GM21576 (cell line): ENCODE measurements around the gene FBXO34.

ENCODE experiments used
- ATAC-seq: cut with Tn5 transposase; IDR thresholded peaks from one replicate; pipeline ENCODE4 v1.9.1; 2021; ENCODE audit warnings: mild to moderate bottlenecking, moderate library complexity; ENCODE audit not compliant: unreplicated experiment

The FBXO34 gene, protein sequence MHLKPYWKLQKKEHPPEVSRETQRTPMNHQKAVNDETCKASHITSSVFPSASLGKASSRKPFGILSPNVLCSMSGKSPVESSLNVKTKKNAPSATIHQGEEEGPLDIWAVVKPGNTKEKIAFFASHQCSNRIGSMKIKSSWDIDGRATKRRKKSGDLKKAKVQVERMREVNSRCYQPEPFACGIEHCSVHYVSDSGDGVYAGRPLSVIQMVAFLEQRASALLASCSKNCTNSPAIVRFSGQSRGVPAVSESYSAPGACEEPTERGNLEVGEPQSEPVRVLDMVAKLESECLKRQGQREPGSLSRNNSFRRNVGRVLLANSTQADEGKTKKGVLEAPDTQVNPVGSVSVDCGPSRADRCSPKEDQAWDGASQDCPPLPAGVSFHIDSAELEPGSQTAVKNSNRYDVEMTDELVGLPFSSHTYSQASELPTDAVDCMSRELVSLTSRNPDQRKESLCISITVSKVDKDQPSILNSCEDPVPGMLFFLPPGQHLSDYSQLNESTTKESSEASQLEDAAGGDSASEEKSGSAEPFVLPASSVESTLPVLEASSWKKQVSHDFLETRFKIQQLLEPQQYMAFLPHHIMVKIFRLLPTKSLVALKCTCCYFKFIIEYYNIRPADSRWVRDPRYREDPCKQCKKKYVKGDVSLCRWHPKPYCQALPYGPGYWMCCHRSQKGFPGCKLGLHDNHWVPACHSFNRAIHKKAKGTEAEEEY

DNA sequence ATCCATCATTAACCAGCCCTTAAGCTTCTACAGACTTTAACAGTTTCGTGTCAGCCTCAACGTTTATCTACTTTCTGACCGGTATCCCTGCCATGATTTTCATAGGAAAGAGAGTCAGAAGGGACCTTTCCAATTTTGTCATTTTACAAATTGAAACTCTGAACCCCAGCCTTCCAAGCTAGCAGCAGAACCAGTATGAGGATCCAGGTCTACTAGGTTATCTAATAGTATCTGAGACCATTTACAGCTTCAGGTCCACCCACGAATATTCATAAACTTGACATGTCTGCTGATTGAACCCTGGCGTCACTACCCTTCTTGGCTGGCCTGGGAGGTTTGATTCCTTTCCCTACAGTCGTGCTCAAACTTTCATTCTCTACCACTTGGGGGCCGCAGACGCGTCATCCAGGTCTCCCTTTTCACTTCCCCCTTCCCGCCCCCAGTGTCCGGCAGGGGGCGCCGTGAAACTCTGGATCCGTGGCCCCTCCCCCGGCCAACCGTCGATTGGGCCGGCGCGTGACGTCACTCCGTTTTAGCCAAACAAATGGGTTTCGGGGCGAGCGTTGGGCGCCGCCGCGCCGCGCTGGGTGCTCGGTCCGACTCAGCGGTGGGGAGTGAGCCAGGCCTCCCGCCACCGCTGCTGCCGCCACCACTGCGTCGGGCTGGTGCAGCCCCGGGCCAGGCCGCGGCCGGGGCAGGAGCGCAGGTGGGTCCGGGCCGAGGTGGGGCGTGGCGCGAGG is at the start of gene FBXO34:
Gene FBXO34 (plus strand): TSS at position 590 of the 740 bp plus-strand sequence. CDS start 78,970 bp downstream, outside the sequence.
- ATAC-seq, result peak; percentile 82

- no peak for ATAC-seq
Observed at GRCh38 chr14:55221968-55222367, 49.3 kb upstream of the FBXO34 start.

- ATAC-seq, result no peak
Observed at GRCh38 chr14:55223364-55223763, 47.9 kb upstream of the FBXO34 start.

- ATAC-seq, result no peak
Observed at GRCh38 chr14:55228261-55228660, 43.0 kb upstream of the FBXO34 start.

DNA sequence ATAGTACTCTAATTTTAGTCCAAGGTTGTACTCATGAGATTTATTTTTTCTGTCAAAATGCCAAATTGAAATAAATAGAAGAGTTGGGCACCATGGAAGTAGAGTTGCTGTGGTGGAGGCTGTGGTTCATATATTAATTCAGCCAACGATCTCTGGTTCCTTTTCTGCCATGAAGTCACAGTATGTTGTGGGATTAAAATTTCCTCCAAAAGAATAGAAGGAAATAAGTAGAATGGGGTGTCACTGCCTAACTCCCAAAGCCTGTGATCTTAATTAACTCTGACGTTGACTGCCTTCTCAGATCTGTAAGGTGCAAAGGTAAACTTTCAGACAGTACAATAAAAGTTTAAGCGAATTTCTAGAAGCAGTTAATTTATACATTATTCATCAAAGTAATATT is 37.6 kb upstream of the FBXO34 start:
- ATAC-seq, result no peak

- ATAC-seq, result no peak
Observed at GRCh38 chr14:55238019-55238680, 33.1 kb upstream of the FBXO34 start.

GRCh38 chr14:55239320-55239719 is 31.9 kb upstream of the FBXO34 start:
- ATAC-seq, result no peak

DNA sequence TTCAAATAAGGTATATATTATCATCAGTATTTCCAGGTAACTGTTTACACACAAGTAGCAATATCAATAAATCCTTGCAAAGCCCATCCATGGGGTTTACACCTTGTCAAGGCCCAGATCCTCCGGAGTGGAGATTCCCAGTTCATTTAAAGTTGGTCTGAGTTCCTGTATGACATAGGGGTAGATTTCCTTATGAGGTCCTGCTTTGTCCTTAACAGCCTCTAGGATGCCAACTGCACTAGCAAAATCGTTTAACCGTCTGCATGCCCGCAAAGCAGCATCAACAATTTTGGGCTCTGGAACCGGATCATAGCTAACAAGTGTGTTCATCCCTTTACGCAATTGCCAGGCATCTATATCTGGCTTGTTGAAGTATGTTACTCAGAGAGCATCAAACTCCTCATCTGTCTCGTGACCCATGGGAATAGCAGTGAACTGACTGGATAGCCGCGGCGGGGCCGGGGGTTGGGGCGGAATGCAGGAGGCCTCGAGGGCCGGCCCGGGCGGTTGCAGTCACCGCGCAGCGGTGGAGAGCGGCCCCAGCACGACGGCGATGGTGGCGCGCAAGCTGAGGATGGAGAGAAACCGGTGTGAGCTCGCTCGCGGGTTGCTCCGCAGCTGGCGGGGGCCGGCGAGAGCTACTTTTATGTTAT is 30.6 kb upstream of the FBXO34 start:
- ATAC-seq, result no peak

DNA sequence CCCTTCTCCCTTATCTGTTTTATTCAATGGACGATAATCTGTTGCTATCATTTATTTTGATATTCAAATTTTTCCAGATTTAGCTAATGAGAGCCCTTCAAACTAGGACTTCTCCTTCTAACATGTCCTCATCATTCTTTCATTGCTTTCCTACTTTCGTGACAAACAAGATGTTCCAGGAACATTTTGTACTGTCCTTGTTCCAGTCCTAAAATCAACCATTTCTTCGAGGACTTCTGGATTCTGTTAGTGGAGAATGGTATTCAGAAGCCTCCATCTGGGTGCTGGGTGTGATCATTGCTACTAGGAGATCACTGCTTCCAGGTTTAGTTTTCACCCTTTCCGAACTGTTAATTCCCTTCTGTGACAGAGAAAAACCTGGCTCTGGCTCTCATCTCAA is 29.5 kb upstream of the FBXO34 start:
- ATAC-seq, result no peak

- ATAC-seq, result no peak
Observed at GRCh38 chr14:55243386-55243785, 27.8 kb upstream of the FBXO34 start.

GRCh38 chr14:55243813-55244212 is 27.4 kb upstream of the FBXO34 start:
- ATAC-seq, result no peak

DNA sequence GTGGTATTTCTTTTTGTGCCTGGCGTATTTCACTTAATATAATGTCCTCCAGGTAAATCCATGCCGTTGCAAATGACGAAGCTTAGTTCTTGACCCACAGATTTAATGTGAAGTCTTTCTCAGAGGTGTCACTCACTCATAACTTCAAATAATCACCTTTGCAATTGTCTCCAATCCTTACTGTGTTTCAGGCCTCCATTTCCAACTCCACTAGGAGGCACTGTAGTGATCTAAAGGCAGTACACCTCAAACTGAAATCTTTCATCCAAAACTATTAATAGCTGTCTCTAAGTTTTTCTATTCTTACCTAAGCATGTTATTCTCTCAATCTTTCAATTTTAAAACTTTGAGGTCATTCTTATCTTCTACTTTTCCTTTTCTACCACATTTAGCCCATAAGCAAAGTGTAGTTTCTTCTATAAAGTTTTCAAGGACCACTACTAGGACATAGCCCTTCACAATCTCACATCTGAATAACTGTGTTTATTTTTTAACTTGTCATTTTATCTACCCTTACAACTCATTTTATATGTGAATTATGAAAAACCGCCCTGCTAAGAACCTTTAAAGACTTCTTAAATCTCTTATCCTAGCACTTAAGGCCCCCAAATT is 25.5 kb upstream of the FBXO34 start:
- ATAC-seq, result no peak

- no peak for ATAC-seq
Observed at GRCh38 chr14:55248411-55248810, 22.8 kb upstream of the FBXO34 start.

DNA sequence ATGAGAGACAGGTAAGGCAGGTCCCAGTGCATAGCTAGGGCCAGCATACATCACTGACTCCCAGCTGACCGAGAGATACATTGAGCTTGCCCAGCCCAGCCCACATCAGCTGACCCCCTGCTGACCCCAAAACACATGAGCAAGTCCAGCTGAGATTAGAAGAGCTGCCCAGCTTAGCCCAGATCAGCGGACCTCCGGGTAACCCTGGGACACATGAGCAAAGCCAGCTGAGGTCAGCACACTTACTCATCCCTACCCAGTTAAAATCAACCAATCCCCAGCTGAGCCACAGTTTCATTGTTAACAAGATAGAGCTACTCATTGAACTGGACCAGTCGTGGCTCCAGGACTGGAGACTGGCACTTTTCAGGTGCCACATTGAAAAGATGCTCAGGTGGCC is 21.8 kb upstream of the FBXO34 start:
- ATAC-seq, result no peak

- ATAC-seq, result no peak
Observed at GRCh38 chr14:55253276-55253675, 17.9 kb upstream of the FBXO34 start.

- no peak for ATAC-seq
Observed at GRCh38 chr14:55254581-55254980, 16.6 kb upstream of the FBXO34 start.

DNA sequence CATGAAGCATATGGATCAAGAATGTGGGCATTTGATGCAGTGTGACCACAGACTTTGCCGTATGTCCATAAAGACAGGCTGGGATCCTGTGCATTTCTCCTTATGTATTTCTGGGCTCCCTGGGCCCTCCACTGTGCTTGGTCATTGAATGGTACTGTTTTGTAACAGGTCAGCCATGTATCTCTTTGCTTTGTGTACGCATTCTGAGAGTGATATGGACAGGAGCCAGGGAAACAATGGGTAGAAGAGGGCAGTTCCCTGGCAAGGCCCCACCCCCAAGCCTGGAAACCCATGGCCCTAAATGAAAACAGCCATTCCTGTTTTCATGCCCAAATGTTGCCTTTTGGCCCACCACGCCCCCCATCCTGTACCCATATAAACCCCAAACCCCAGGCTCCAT is 15.2 kb upstream of the FBXO34 start:
- ATAC-seq, result no peak

- no peak for ATAC-seq
Observed at GRCh38 chr14:55256586-55256985, 14.6 kb upstream of the FBXO34 start.

DNA sequence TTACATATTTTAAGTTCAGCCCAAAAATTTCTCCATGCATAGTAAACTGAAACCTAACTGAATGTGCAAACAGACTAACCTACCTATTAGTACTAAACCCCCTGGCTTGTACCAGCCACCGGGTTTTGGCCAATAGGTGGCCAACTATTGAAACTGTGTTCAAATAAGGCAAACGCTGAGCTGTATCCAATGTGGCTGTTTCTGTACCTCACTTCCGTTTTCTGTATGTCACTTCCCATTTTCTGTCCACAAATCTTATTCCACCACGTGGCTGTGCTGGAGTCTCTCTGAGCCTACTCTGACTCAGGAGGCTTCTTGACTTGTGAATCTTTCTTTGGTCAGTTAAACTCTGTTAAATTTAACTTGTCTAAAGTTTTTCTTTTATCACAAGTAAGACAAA is 6.0 kb upstream of the FBXO34 start:
- ATAC-seq, result no peak

- ATAC-seq, result no peak
Observed at GRCh38 chr14:55267820-55268219, 3.4 kb upstream of the FBXO34 start.
